Esophagus muscularis mucosa (tissue), 4 donors: ENCODE data around the gene LRRC4. TPM values are rescaled to one million over a fixed set of nuclear protein-coding genes. Genes with fewer than 3 reads are reported as not detected.

ENCODE experiments used
- DNase-seq: peaks from one replicate; pipeline ENCODE4 v3.0.0-alpha.2; 2017; ENCODE audit errors: extremely low spot score
- H3K27ac ChIP-seq, 4 donors: fragments of 200-600 bp; sonication (generic); replicated peaks in 1 of 4; 1 replicate in 3 of 4; 2 replicates in 1 of 4; pipeline ENCODE4 v1.5.1; 2016 to 2019; ENCODE audit warnings: mild to moderate bottlenecking in 1 of 4
- H3K27me3 ChIP-seq, 4 donors: fragments of 200-600 bp; sonication (generic); one replicate each; pipeline versions ENCODE4 v1.5.1 to v1.6.0; 2016 to 2019
- H3K36me3 ChIP-seq, 4 donors: fragments of 200-600 bp; sonication (generic); one replicate each; pipeline ENCODE4 v1.5.1; 2016 to 2019
- H3K4me1 ChIP-seq, 4 donors: fragments of 200-600 bp; sonication (generic); one replicate each; pipeline ENCODE4 v1.5.1; 2016 to 2019
- H3K4me3 ChIP-seq, 4 donors: fragments of 200-600 bp; sonication (generic); 1 replicate in 2 of 4; 2 replicates in 2 of 4; pipeline ENCODE4 v1.5.1; 2016 to 2019; ENCODE audit warnings: mild to moderate bottlenecking in 4 of 4, moderate library complexity in 1 of 4
- H3K9me3 ChIP-seq, 4 donors: fragments of 200-600 bp; sonication (generic); 1 replicate in 3 of 4; 2 replicates in 1 of 4; pipeline ENCODE4 v1.5.1; 2016 to 2019
- CTCF ChIP-seq, 3 experiments: fragments of 200-600 bp in 2 of 3; fragments of 450-650 bp in 1 of 3; sonication (generic) in 2 of 3; IDR thresholded peaks; one replicate each; pipeline ENCODE4 v1.5.1; 2017 to 2019; ENCODE audit warnings: antibody characterized with exemption in 3 of 3, mild to moderate bottlenecking in 2 of 3, moderate library complexity in 1 of 3
- EP300 ChIP-seq: sonication (generic); formaldehyde crosslinking; IDR thresholded peaks from one replicate; pipeline ENCODE4 v1.6.1; 2017; ENCODE audit warnings: antibody characterized with exemption
- POLR2A ChIP-seq: fragments of 450-650 bp; IDR thresholded peaks from one replicate; pipeline ENCODE4 v1.6.1; 2017; ENCODE audit warnings: antibody characterized with exemption, moderate library complexity, mild to moderate bottlenecking, low read depth
- POLR2AphosphoS5 ChIP-seq, 2 donors: sonication (generic); formaldehyde crosslinking; IDR thresholded peaks; one replicate each; pipeline ENCODE4 v1.6.1; 2017; ENCODE audit warnings: antibody characterized with exemption in 2 of 2
- WGBS: methylation state at CpG from one replicate; pipeline ENCODE4 v1.1.5; 2018; 5-methylcytosine and 5-hydroxymethylcytosine counted together
- intact Hi-C: fragments of 100-400 bp; cut with DNase I; formaldehyde crosslinking; loops from one replicate; pipeline ENCODE4 v1.15.1; 2023
- total RNA-seq, 4 donors: library from RNA; depleted of rRNA; stranded (reverse); fragments of >200 nt; gene quantifications; one replicate each; pipeline versions ENCODE4 v1.1.0 to v1.2.1, GENCODE V29; 2016

LRRC4 gene
- total RNA-seq, 4 donors from 2014 or later: under 0.01 to 1.3 (median 0.79) TPM

GRCh38 chr7:128005759-128006159 is 25.5 kb downstream of the LRRC4 start:
- no peaks in the 10 kb centered on the region for H3K9me3 ChIP-seq
- no peak overlapping the region for H3K4me3 ChIP-seq
- TF ChIP-seq POLR2AphosphoS5 (IDR thresholded peaks at IDR 0.05): no peak
- TF ChIP-seq CTCF (IDR thresholded peaks at IDR 0.05): no peak
- no peak for TF ChIP-seq POLR2A
- no peak for TF ChIP-seq EP300
- no peak for DNase-seq
- H3K4me1 ChIP-seq: peaks cover 5 to 15% (median 11%) of the 10 kb centered on the region in 4 donors
- no peak overlapping the region for H3K27ac ChIP-seq
- H3K27me3 ChIP-seq: no peaks in the 10 kb centered on the region
- peaks cover 0 to 4% (median 0%) of the 10 kb centered on the region in 4 donors for H3K36me3 ChIP-seq
- 88% methylated on average over 2 of the region's 3 CpGs for WGBS
- intact Hi-C loops: no loop called here

- Histone ChIP-seq H3K36me3 (peaks cover 0 to 4% (median 0%) of the 10 kb centered on the region in 4 donors), H3K4me1 (peaks cover 1 to 14% (median 10%) of the 10 kb centered on the region in 4 donors), H3K27ac (no peak overlapping the region), H3K4me3 (no peak overlapping the region), H3K9me3 (no peaks in the 10 kb centered on the region), H3K27me3 (no peaks in the 10 kb centered on the region)
- 91% methylated on average over 7 of the region's 7 CpGs for WGBS
- intact Hi-C loops: no loop called here
- DNase-seq: no peak
- no peak for TF ChIP-seq POLR2A
- no peak for TF ChIP-seq POLR2AphosphoS5 (IDR thresholded peaks at IDR 0.05)
- no peak for TF ChIP-seq EP300
- no peak for TF ChIP-seq CTCF (IDR thresholded peaks at IDR 0.05)
These were observed 26.1 kb downstream of the LRRC4 start for GRCh38 chr7:128005117-128005516.

GRCh38 chr7:128004623-128005022 is 26.6 kb downstream of the LRRC4 start:
- Histone ChIP-seq H3K9me3 (no peaks in the 10 kb centered on the region), H3K27me3 (no peaks in the 10 kb centered on the region), H3K36me3 (peaks cover 0 to 4% (median 0%) of the 10 kb centered on the region in 4 donors), H3K4me3 (no peak overlapping the region), H3K27ac (no peak overlapping the region), H3K4me1 (peaks cover 2 to 12% (median 9%) of the 10 kb centered on the region in 4 donors)
- intact Hi-C loops: no loop called here
- no peak for TF ChIP-seq POLR2A
- no peak for TF ChIP-seq EP300
- TF ChIP-seq CTCF (IDR thresholded peaks at IDR 0.05): no peak
- TF ChIP-seq POLR2AphosphoS5 (IDR thresholded peaks at IDR 0.05): no peak
- DNase-seq: no peak
- WGBS: 90% methylated on average over 6 of the region's 6 CpGs

GRCh38 chr7:128003787-128004186 is 27.4 kb downstream of the LRRC4 start:
- Histone ChIP-seq H3K36me3 (peaks cover 0 to 4% (median 0%) of the 10 kb centered on the region in 4 donors), H3K27me3 (no peaks in the 10 kb centered on the region), H3K9me3 (no peaks in the 10 kb centered on the region), H3K4me1 (peaks cover 2 to 11% (median 9%) of the 10 kb centered on the region in 4 donors), H3K27ac (no peak overlapping the region), H3K4me3 (no peak overlapping the region)
- no peak for TF ChIP-seq EP300
- no peak for TF ChIP-seq POLR2AphosphoS5 (IDR thresholded peaks at IDR 0.05)
- TF ChIP-seq CTCF (IDR thresholded peaks at IDR 0.05): no peak
- no peak for TF ChIP-seq POLR2A
- intact Hi-C loops: no loop called here
- DNase-seq: no peak
- WGBS: 80% methylated on average over 2 of the region's 2 CpGs

- intact Hi-C loops: no loop called here
- no peaks in the 10 kb centered on the region for H3K9me3 ChIP-seq
- H3K27me3 ChIP-seq: no peaks in the 10 kb centered on the region
- TF ChIP-seq POLR2AphosphoS5 (IDR thresholded peaks at IDR 0.05): no peak
- TF ChIP-seq POLR2A: no peak
- no peak for TF ChIP-seq CTCF (IDR thresholded peaks at IDR 0.05)
- no peak for TF ChIP-seq EP300
- DNase-seq: no peak
- H3K4me1 ChIP-seq: peaks cover 2 to 15% (median 12%) of the 10 kb centered on the region in 4 donors
- 90% methylated on average over 3 of the region's 3 CpGs for WGBS
- peaks cover 0 to 4% (median 0%) of the 10 kb centered on the region in 4 donors for H3K36me3 ChIP-seq
- no peak overlapping the region for H3K4me3 ChIP-seq
- no peak overlapping the region for H3K27ac ChIP-seq
These were observed 28.1 kb downstream of the LRRC4 start for GRCh38 chr7:128003167-128003566.
